Measurements from ENCODE around the gene GLT6D1. TPM values are rescaled to one million over a fixed set of nuclear protein-coding genes. Genes with fewer than 3 reads are reported as not detected.

GLT6D1 gene
- total RNA-seq, 1 donor from 2014 or later, result not detected

DNA sequence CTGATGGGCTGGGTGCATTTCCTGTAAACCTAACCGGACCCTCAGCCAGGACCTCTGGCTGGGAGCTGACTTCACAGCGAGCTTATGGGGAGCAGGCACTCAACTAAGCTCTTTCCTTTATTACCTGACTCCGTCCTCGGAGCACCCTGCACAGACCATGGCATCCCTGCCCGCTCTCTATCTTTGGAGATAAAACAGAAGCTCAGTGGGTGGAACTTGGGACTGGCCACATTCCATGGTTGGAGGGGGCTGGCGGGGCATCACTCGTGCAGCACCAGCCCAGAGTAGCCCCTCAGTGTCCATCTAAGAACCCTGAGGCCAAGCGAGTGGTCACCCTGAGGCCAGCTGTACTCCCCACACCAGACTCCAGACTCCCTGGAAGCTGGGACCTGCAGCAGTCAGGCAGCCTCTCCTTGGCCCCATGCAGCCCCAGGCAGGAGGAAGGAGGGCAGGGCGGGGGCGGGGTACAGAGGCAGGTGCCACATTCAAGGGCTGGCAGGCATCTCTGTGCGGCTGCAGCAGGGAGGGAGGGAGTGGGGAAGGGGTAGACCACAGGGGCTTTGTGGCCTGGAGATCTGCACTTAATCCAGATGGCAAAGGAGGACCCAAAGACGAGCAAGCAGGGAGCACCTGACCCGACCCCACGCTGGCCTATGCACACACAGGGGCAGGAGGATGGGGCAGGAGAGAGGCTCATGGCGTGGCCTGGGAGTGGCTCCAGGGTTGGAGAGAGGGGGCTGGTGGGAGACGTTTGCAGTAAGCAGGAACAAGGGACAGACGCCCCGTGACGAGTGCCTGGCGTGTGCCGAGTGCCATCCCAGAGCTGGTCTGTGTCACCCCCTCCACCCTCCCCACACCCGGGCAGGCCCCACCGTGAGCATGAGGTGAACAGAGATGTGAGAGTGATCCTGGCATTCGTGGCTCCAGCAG is 26.1 kb downstream of the GLT6D1 start:
- ChIA-PET CTCF (no interaction called here), POLR2A (no interaction called here)
- no peak overlapping the region for H3K4me3 Mint-ChIP-seq
- no peaks in the 10 kb centered on the region for H3K4me1 Mint-ChIP-seq
- DNase-seq, result no peak
- H3K9me3 Mint-ChIP-seq, result no peaks in the 10 kb centered on the region
- no peak overlapping the region for H3K27ac Mint-ChIP-seq
- TF ChIP-seq, protein P1, sequence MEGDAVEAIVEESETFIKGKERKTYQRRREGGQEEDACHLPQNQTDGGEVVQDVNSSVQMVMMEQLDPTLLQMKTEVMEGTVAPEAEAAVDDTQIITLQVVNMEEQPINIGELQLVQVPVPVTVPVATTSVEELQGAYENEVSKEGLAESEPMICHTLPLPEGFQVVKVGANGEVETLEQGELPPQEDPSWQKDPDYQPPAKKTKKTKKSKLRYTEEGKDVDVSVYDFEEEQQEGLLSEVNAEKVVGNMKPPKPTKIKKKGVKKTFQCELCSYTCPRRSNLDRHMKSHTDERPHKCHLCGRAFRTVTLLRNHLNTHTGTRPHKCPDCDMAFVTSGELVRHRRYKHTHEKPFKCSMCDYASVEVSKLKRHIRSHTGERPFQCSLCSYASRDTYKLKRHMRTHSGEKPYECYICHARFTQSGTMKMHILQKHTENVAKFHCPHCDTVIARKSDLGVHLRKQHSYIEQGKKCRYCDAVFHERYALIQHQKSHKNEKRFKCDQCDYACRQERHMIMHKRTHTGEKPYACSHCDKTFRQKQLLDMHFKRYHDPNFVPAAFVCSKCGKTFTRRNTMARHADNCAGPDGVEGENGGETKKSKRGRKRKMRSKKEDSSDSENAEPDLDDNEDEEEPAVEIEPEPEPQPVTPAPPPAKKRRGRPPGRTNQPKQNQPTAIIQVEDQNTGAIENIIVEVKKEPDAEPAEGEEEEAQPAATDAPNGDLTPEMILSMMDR (IDR thresholded peaks at IDR 0.05), result no peak
- ATAC-seq (ENCODE audit: low read depth), result no peak
- peaks cover 1% of the 10 kb centered on the region for H3K27me3 Mint-ChIP-seq
- no peaks in the 10 kb centered on the region for H3K36me3 Mint-ChIP-seq (ENCODE audit: low read depth)
- intact Hi-C loops (cut with micrococcal nuclease), result no loop called here

DNA sequence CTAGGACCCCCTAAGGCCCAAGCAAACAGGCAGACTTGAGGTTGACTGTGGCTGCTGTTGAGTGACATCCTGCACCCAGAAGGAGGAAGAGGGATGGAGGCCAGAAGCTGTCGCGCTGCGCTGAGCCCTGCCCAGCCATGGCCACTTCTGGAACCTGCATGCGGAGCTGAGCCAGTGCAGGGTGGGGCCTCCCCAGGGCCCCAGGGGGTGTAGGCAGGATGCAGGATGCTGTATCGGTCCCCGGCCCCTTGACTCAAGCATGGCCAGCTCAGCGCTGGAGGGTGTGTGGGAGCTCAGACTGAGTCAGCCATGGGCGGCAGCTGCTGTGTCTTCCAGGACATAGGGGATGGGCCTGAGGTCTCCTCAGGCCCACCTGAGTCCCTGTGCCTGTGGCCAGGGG is 26.9 kb downstream of the GLT6D1 start:
- Mint-ChIP-seq H3K4me3 (no peak overlapping the region), H3K36me3 (ENCODE audit: low read depth) (no peaks in the 10 kb centered on the region), H3K9me3 (no peaks in the 10 kb centered on the region), H3K27me3 (peaks cover 1% of the 10 kb centered on the region), H3K4me1 (no peaks in the 10 kb centered on the region), H3K27ac (no peak overlapping the region)
- CTCF ChIA-PET, result no interaction called here
- intact Hi-C loops (cut with micrococcal nuclease), result no loop called here
- TF ChIP-seq, protein P1 (IDR thresholded peaks at IDR 0.05), result no peak
- DNase-seq (no peak), ATAC-seq (ENCODE audit: low read depth) (no peak)
- POLR2A ChIA-PET, result no interaction called here

DNA sequence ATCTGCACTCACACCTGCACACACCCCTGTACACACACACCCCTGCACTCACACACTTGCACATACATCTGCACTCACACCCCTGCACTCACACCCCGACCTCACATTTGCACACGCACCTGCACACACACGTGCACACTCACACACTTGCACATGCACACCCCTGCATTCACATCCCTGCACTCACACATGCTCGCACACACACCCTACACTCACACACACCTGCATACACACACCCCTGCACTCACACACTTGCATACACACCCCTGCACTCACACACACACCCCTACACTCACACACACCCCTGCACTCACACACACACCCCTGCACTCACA is 27.5 kb downstream of the GLT6D1 start:
- Mint-ChIP-seq H3K9me3 (no peaks in the 10 kb centered on the region), H3K36me3 (ENCODE audit: low read depth) (no peaks in the 10 kb centered on the region), H3K4me1 (no peaks in the 10 kb centered on the region), H3K4me3 (no peak overlapping the region), H3K27me3 (peaks cover 1% of the 10 kb centered on the region), H3K27ac (no peak overlapping the region)
- TF ChIP-seq, protein P1 (IDR thresholded peaks at IDR 0.05), result no peak
- no peak for DNase-seq
- ChIA-PET CTCF (no interaction called here), POLR2A (no interaction called here)
- intact Hi-C loops (cut with micrococcal nuclease), result no loop called here
- ATAC-seq (ENCODE audit: low read depth), result no peak

DNA sequence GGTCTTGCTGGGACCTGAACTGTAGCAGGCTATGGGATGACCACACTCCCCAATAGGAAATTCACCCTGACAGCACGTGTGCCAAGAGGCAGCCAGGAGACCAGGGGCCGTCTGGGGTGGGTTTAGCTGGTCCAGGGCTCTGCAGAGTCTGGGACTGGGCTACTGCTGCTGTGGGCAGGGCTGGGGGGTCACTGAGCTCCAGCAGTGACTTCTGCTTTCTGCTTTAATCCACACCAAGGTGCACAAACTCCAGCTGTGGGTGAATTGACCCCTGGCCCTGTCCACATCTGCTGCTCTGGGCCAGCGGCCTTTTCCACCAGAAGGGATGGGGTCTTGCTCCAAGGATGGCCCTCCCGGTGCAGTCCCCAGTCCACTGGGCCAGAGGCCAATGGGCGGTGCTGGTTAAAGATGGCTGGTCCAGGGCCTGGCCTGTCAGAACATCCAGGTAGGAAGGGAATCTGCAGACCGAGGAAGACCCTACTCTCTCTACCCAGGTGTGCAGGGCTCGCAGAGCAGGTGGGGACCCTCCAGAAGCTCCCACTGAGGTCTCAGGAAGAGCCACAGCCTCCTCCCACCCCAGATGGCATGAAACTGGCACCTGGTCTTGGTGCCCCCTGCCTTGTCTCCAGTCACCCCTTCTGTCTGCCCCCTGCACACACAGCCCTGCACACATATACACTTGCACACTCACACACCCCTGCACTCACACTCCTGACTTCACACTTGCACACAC is 28.0 kb downstream of the GLT6D1 start:
- TF ChIP-seq, protein P1 (IDR thresholded peaks at IDR 0.05), result no peak
- ATAC-seq (ENCODE audit: low read depth), result no peak
- H3K27ac Mint-ChIP-seq, result no peak overlapping the region
- DNase-seq, result no peak
- intact Hi-C loops (cut with micrococcal nuclease), result no loop called here
- H3K36me3 Mint-ChIP-seq (ENCODE audit: low read depth), result no peaks in the 10 kb centered on the region
- peaks cover 1% of the 10 kb centered on the region for H3K27me3 Mint-ChIP-seq
- no peak overlapping the region for H3K4me3 Mint-ChIP-seq
- ChIA-PET POLR2A (no interaction called here), CTCF (no interaction called here)
- no peaks in the 10 kb centered on the region for H3K9me3 Mint-ChIP-seq
- H3K4me1 Mint-ChIP-seq, result no peaks in the 10 kb centered on the region

DNA sequence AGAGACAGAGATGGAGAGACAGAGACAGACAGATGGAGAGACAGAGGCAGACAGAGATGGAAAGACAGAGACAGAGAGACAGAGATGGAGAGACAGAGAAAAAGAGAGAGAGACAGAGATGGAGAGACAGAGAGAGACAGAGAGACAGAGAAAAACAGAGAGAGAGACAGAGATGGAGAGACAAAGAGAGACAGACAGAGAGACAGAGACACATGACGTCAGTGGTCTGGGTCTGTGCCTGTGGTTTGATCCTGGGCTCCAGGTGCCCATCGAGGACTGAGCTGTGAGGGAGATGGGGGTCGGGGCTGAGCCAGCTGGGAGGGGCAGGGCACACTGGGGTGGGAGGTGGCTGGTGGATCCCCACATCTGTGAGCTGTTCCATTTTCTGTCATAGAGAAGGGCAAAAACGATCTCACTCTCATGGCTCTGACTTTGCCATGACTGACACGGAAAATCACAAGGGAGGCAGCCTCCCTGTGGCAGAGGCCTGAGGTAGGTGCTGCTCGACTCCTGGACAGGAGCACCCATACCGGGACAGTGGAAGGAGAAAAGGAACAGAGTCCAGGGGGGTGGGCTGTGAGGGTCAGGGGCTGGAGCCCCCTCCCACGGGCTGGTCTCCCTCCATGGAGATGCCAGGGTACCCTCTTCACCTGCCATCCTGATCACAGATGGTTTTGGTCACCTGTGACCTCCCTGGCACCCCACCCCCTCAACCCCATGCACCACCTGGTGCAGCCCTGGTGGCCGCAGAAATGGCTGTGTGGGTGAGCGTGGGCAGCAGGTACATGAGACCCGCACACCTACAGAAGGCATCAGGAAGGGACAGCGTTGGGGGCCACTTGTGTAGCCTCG is 28.8 kb downstream of the GLT6D1 start:
- TF ChIP-seq, protein P1 (IDR thresholded peaks at IDR 0.05), result no peak

More for the DNA sequence above, 28.8 kb downstream of the GLT6D1 start:
- Mint-ChIP-seq H3K27me3 (peaks cover 1% of the 10 kb centered on the region), H3K4me1 (no peaks in the 10 kb centered on the region), H3K36me3 (ENCODE audit: low read depth) (no peaks in the 10 kb centered on the region), H3K4me3 (no peak overlapping the region), H3K9me3 (no peaks in the 10 kb centered on the region), H3K27ac (no peak overlapping the region)
- DNase-seq (no peak), ATAC-seq (ENCODE audit: low read depth) (no peak)
- intact Hi-C loops (cut with micrococcal nuclease), result no loop called here
- ChIA-PET CTCF (no interaction called here), POLR2A (no interaction called here)

Measured in activated B cell treated with CpG ODN at 0.5 μM for 24 hours (primary cell).